HG03469 (cell line): Measurements from ENCODE around the gene CRACR2A.

ENCODE experiments used
- ATAC-seq: cut with Tn5 transposase; IDR thresholded peaks from one replicate; pipeline ENCODE4 v1.9.1; 2021; ENCODE audit warnings: mild to moderate bottlenecking, moderate library complexity, moderate number of reproducible peaks; ENCODE audit not compliant: unreplicated experiment

CRACR2A gene

DNA sequence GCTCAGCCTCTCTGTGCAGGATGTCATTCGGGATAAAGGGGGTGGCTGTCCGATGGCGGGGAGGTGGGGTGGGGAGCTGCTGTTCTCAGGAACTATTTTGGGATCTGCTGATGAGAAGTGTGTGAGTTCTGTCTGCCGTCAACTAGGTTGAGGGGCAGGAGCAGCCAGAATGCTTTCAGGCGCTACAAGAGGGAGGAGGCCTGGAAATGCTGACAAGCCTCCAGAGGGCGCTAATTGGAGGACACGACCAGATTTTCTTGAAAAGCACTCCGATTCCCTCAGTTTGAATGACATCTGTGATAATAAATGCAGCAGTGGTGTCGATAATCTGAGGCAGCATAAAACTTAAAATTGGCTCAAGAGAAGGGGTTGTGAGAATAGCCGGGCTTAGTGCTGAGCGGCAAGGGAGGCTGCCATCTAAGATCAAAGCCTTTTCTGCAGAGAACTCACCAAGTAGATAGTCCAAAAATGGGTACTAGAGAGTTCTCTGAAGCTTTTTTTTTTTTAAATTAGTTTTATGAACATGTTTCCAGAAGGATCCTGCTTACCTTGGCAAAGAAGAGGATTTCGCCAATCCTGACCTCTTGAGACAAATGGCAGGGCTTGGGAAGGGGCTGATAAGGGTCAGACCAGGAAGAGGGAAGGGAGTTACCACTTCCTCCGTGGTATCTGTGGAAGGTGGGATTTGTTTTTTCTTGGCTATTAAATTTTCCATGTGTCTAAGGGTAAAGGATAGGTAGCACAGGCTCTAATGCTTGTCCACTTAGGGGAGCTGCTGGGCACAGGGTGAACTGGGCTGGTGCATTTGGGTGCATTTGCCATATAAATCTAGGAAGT, 94.4 kb downstream of the CRACR2A start:
- no peak for ATAC-seq

DNA sequence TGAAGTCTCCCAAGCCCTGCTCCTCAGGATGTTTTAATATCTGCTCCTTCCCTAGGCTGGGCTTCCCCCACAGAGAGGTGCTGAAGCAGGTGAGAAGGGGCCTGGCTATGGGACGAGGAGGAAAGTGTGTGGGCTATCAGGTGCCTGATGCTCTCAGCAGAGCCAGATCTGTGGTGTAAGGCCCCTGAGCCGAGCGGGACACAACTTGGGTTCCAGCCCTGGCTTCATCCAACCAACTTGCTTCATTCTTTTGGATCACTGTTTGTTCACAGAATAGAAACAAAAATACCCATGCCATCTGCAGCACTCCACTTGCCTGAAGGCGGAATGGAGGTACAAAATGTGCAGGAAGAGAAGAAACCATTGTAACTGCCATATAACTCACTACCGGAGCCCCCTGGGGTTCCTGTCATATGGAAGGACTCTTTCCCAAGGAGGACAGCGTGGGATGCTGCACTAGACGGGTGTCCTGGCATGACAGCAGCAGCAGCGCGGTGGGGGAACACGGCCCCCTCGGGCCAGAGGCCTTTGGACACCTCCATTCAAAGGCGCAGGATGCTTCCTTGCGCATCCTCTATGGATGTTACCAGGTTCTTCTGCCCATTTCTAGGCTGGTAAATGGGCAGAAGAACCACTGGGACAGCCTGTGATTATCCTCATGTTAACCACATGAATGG, 95.8 kb downstream of the CRACR2A start:
- ATAC-seq, result no peak

DNA sequence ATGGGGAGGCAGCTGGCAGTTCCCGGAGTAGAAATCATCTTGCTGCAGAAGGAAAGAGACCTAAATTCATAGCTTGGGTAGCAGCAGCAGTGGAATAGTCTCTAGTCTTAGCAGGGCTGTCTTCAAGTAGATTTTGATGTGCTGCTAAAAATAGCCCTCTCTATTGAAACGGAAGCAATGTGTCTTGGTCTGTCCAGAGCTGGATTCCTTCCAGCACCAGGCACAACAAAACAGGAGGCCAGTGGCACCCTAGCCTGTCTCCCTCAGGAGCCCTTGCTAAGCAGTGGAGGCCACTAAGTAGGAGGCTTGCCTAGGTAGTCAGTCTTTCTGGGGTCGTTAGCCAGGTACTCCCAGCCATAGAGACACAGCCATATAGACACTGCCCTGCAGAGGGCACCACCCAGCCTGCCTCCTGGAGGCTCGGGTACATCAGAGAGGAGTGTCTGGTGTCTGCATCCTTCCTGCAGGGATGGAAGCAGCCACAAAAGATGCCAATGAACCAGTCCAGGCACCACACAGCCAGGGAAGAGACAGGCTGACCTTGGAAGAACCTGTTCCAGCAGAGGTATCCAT, 97.5 kb downstream of the CRACR2A start:
- ATAC-seq, result no peak

DNA sequence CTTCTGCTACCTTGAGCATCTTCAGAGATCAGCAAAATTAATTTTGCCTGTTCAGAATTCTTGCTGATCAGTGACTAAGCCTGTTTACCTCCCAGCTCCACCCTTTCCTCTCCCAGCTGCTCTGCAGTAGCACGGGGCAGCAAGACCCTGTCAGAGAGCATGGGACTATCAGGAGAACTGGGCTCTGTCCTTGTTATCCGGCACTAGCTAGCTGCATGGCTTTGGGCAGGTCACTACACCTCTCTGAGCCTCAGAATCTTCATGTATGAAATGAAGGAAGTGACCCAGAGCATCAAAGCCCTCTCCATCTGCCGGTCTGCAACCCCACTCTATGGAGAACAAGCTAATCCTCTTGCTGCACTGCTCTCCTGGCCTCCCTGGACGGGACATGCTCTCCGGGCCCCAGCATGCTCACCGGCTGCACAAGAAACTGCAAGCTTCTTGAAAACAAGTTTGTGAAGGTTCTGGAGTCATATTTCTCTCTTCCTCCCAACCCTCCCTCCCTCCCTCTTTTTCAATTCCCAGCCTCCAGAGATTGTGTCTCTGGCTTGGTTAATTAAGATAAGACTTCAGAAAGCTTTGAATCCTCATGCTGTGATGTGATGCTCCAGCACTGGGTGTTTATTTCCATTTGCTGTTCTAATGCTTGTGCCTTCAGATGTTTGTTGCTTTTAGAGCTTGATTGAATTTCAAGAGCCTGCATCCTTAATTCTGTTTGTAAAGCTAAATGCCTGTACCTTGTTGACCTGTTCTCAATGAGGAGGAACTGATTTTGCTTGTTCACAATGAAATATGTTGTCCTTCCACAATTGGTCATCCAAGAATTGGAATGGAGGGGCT, 101.1 kb downstream of the CRACR2A start:
- no peak for ATAC-seq

DNA sequence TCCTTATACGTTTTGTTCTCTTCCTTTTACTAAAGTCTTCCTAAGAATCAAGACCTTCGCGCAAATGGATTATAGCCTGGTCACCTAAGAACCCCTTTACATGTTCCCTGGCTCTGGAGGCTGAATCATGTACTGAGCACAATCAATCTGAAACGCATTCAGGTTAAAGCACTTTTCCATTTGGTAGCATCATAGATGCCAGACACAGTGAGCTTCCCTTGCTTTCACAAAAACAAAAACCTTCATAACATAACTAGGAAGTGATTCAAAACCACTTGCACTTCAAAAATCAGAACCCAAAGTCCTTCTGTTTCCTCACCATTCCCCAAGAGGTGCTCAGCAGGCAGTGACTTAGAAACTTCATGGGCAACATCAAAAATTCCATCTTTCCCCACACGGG, 105.4 kb downstream of the CRACR2A start:
- no peak for ATAC-seq

DNA sequence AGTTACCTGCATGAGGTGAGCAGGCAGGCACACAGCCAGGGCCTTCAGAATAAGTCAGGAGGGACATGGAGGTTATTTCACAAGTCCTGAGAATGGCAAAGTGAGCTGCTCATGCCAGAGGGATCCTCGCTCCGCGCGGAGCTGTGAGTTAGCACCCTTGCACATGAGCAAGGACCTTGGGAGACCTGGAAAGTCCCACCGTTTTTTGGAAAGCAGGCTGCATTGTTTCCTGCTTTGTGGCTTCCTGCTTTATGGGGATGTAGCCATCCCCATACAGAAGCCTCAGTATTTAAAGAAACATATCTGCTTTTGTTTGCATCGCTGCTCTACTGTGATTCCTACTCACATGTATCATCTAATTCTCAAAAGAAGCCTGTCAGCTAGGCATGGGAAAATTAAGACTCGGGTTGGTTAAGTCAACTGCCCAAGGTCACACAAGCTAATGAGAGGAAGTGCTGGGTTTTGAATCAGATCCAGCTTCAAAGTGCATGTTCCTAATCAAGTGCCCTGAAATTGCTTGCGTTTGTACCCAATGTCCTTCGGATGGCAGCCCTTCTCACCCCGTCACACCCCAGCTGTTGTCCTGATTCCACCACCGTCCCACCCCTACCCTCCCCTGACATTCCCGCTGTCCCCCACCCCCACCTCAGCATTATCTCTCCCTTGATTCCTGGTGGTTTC, 106.2 kb downstream of the CRACR2A start:
- ATAC-seq, result no peak

DNA sequence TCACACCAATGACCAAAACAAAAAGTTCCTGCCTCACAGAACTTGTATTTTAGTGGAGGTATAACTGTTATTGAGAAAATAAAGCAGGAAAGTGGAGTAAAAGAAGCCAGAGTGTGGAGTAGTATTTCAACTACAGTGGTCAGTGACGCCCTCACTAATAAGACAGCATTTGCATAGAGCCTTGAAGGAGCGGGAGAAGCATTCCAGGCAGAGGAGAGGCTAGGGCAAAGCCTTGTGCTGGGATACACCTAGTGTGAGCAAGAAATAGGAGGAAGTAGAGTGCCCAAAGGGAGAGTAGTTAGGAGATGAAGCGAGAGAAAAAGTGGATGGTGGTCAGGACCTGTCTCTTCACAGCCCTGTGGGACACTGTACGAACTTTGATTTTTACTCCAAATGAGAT, 107.8 kb downstream of the CRACR2A start:
- no peak for ATAC-seq

DNA sequence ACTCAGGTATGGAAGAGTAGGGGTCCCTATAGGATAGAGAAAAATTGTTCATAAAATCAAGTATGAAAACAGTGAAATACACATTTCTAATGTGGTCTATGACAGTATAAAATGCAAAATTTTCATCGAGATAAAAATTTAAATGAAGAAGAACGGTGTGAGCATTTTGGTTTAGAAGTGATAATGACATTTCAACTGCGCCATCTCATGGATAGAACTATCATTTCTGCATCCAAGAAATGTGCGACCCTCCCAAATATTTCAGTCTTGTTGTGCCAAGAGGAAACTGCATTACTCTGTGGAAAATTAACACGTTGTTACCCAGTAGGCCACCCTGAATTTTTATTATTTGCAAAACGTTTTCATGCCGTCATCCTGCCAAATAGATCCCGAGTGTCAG, 108.8 kb downstream of the CRACR2A start:
- ATAC-seq, result no peak

DNA sequence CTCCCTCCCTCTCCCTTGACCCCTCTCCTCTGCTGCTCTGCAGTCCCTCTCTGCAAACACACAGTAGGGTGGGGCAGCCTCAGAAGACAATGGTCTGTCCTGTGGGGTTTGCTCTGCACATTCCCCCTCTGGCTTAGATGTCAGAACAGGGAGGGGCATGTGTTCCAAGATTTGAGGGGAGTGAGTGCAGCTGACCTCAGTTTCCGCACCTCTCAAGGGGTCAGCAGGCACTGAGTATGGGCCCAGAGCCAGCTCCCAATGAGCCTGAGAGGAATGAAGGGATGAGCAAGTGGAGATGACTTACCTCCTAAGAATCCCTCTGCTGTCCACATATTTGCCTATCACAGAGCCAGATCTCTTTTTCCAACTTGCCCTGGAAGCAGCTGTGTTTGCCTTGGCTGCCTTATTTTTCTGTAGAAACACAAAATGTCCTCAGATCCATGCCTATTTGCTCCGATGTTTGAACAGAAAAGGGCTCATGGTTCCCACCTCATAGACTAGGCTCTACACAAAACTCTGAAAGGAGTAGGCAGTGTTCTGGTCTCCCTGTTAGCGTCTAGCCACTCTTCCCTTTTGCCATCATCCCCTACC, 111.4 kb downstream of the CRACR2A start:
- no peak for ATAC-seq

DNA sequence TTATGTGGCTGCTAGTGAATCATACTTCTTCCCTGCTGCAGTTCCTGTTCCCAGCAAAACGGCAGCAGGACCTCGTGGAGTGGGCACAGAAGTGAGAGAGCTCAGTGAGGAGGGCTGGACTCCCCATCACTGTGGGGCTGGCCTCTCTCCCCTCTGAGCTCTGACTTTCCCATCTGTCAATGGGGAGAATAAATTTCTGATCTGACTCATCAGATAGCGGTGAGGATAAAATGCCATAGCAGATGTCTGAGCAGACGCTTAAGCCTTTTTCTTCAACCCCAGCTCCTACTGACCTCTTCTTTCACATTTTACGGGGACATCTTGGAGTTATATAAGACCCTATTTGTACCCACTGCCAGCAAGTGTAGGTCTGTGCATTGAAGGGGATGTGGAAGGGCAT, 116.6 kb downstream of the CRACR2A start:
- ATAC-seq, result no peak

DNA sequence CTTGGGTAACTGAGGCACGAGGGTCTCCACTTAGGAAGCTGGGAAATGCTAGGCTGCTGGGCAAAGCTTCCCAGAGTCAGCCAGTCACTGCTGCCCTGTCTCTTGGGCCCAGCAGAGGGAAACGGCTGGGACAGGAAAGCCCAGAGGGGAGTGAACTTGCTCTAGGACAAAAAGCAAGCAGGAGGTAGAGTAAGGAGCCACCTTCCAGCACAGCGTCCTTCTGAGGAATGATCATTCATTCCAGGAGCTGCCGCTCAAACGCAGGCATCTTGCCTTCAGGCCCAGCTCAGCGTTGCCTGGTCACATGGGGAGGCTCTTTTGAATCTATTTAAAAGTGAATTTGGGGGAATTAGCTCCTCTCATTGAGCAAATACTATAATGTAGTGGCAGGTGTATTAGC, 118.6 kb downstream of the CRACR2A start:
- no peak for ATAC-seq

DNA sequence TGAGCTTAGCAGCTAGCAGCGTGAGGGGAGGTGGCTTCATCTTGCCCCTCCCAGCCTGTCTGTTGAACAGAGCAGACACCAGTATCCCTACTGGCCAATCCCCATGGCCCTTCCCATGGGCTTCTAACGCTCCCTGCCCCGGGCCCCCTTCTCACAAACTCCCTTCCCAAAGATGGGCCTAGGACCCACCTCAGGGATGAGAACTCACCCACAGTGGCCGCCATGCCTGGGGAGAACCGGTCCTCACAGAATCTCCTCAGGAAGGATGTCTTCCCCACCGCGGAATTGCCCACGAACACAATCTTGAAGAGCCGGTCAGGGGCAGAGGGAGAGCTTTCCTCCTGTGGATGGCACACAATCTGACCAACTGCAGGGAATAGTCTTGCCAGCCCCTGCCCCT, 119.5 kb downstream of the CRACR2A start:
- no peak for ATAC-seq

DNA sequence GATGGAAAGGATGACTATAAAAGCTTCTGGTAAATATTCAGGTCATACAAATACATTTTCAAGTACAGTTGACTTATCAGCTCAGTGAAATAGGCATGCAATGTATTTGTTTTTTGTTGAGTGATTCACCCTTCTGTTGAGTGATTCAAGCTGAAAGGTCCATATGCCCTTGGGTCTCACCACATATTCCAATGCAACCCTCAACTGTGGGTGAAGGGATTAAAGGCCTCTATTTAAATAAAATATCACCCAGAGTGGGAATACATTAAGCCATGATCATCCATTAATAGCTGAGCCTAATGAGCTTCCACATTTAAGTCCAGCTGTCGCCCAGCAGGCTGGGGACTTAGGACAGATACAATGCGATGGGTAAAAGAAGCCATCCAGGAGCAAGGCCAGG, 120.2 kb downstream of the CRACR2A start:
- ATAC-seq, result no peak

DNA sequence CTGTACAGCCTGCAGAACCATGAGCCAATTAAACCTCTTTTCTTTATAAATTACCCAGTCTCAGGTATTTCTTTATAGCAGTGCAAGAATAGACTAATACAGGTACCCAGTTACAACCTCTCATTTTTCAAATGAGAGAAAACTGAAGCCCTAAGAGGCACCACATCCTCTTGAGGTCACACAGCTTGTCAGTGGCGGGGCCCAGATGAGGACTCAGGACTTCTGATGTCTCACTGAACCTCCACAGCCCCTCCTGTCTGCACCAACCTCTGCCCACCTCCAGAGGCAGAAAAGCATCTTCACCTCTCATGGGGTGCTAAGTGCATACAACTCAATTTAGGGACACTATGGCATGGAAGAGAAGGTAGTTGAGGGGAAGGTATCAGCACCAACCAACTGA, 120.7 kb downstream of the CRACR2A start:
- no peak for ATAC-seq

DNA sequence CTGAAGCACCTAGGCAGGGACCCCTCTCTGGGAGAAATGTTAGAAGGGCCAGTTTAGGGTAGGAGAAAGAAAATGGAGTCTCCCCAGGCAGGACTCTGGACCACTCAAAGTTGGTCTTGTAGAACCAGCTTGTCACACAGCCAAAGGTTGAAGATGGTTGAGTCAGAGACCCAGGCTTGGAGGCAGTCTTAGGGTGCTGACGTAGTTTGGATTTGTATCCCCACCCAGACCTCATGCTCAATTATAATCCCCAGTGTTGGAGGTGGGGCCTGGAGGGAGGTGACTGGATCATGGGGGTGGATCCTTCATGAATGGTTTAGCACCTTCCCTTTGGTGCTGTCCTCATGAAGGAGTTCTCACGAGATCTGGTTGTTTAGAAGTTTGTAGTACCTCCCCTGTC, 121.2 kb downstream of the CRACR2A start:
- no peak for ATAC-seq

DNA sequence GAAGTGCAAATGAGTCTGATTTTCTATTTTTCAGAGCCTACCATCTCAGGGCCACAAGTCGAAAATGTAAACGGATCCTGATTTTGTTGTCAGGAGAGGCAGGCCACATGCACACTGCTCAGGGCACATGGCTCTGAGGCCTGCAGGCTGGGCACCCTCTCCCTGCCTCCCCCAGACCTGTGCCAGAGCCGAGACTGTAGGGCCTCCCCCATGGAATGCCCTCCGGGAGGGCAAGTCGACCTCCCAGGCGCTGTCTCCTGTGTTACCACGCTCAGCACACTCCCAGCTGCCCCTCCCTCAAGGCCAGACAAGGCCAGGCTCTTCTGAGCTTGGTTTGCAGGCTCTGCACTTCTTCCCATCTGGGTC, 121.7 kb downstream of the CRACR2A start:
- ATAC-seq, result no peak

DNA sequence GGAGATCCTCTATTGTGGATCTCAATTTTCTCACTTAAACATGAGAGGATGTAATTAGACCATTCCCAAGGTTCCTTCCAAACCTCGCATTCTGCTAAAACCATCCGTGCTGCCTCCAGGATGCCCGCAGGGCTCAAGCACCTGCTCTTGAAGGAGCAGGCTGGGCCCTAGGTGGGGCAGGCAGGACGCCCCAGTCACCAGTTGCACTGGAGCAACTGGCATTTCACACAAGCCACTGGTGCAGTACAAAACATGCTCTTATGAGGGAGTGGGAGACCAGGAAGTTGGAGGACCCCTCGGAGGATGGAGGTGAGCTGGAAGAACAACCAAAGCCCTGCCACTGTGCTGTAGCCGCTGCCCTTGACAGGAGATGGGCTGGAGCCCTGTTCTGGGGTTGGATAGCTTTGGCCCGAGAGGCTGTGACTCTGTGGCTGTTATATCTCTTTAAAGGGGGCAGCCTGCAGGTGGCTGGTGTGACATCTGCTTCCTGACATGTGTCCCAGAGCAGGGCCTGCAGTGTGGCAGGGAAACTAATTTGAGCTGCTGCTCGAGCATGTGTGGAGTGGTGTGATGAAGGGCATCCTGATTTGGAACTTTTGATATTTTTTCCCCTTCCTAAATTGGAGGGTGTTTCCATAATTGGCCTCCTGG, 122.2 kb downstream of the CRACR2A start:
- ATAC-seq, result no peak

DNA sequence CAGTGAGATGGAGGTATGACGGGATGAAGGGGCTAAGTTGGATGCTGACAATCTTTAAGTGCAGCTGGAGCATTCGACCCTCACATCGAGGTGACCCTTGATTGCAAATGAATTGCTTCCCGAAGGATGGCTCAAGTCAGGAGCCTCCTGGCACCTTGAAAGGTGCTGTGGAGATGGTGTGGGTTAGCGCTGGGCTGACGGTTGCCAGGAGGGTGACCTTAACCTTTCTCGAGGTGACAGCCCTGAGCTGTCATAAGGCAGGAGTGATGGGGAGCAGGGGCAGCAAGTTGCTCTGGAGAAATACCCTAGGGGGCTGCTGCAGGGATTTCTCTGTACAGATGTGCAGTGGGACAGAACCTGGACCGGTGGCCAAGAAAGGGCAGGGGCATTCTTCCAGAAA, 122.8 kb downstream of the CRACR2A start:
- ATAC-seq, result no peak

DNA sequence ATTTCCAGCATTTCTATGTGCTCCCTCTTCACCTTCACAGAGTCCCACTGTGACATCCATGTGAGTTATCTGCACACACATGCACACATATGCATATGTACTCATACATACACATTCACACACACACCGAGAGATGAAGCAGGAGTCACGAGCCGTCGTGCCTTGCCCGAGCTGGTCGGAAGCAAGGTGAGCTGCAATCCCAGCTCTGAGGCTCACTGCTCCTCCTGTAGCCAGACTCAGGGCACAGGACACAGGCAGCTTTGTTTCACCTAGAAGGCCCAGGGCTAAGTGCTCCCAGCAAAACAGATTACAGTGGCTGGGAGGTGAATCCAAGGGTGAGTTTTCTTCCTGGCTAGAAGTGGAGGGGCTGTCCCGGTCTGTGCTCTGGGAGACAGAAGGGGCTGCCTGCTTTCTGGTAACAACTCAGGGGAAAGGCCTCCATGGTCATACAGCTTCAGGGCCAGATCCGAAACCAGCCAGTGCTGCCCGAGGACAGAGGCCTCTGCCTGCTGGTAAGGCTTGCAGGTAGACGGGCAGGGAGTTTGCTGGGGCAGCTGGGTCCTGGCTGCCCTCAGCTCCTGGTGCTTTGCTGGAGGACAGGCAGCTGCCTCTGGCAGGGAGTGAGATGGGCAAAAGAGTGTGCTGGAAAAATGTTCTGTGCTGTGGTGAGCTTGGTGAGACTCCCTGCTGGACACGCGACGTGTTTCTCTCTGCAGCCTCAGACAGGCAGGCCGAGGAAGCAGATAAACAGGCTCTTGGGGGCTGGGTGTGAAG, 123.7 kb downstream of the CRACR2A start:
- no peak for ATAC-seq
